DOHH2 (cell line): Measurements from ENCODE around the gene CFAP97.

Experiments
- H3F3A ChIP-seq: fragments of 200-600 bp; sonication (generic), shearing (Covaris generic); 2 replicates; pipeline ENCODE4 v1.6.0; 2016; ENCODE audit warnings: antibody characterized with exemption, mild to moderate bottlenecking; ENCODE audit not compliant: control insufficient read depth, insufficient read depth
- H3K27ac ChIP-seq: fragments of 200-600 bp; sonication (generic); 2 replicates; pipeline ENCODE4 v1.5.1; 2014; ENCODE audit warnings: low read depth, mild to moderate bottlenecking, low read length, moderate library complexity
- H3K27me3 ChIP-seq: fragments of 200-600 bp; sonication (generic); 2 replicates; pipeline ENCODE4 v1.6.1; 2014; ENCODE audit warnings: mild to moderate bottlenecking, low read length, mixed read lengths; ENCODE audit not compliant: control insufficient read depth
- H3K36me3 ChIP-seq: fragments of 200-600 bp; sonication (generic); 2 replicates; pipeline ENCODE4 v1.6.1; 2014; ENCODE audit warnings: mild to moderate bottlenecking, low read length, moderate library complexity, mixed read lengths; ENCODE audit not compliant: control insufficient read depth
- H3K4me1 ChIP-seq: fragments of 200-600 bp; sonication (generic); 2 replicates; pipeline ENCODE4 v1.6.1; 2014; ENCODE audit warnings: mild to moderate bottlenecking, low read length, mixed read lengths; ENCODE audit not compliant: control insufficient read depth
- H3K4me2 ChIP-seq: fragments of 200-600 bp; sonication (generic); 2 replicates; pipeline ENCODE4 v1.6.0; 2014; ENCODE audit warnings: mild to moderate bottlenecking, low read length, moderate library complexity
- H3K4me3 ChIP-seq: fragments of 200-600 bp; sonication (generic); 2 replicates; pipeline ENCODE4 v1.5.1; 2014; ENCODE audit warnings: mild to moderate bottlenecking, low read length, mixed read lengths
- H3K79me2 ChIP-seq: fragments of 200-600 bp; sonication (generic); 2 replicates; pipeline ENCODE4 v1.6.1; 2014; ENCODE audit warnings: mild to moderate bottlenecking, low read length, mixed read lengths; ENCODE audit not compliant: control insufficient read depth
- H3K9me2 ChIP-seq: fragments of 200-600 bp; sonication (generic); replicated peaks from 2 replicates; pipeline ENCODE4 v1.6.1; 2014; ENCODE audit warnings: mild to moderate bottlenecking, low read length, mixed read lengths; ENCODE audit not compliant: control insufficient read depth
- H3K9me3 ChIP-seq: fragments of 200-600 bp; sonication (generic); 2 replicates; pipeline ENCODE4 v1.6.1; 2014; ENCODE audit warnings: antibody characterized with exemption, low read length, mixed read lengths; ENCODE audit not compliant: control insufficient read depth, insufficient read depth
- H4K20me1 ChIP-seq: fragments of 200-600 bp; sonication (generic); 2 replicates; pipeline ENCODE4 v1.6.0; 2014; ENCODE audit warnings: low read depth, mild to moderate bottlenecking, antibody characterized with exemption, low read length, moderate library complexity; ENCODE audit not compliant: control insufficient read depth, insufficient read depth
- CTCF ChIP-seq: fragments of 200-600 bp; sonication (generic); IDR thresholded peaks from one replicate; pipeline ENCODE4 v1.5.1; 2014; ENCODE audit warnings: antibody characterized with exemption, mild to moderate bottlenecking, low read depth, low read length; ENCODE audit not compliant: poor library complexity, severe bottlenecking
- EZH2phosphoT487 ChIP-seq: fragments of 200-600 bp; sonication (generic); IDR thresholded peaks from 2 replicates; pipeline ENCODE4 v1.6.1; 2017; ENCODE audit warnings: borderline replicate concordance, mild to moderate bottlenecking, antibody characterized with exemption, low read length, moderate library complexity, mixed read lengths

Gene CFAP97

GRCh38 chr4:185127021-185127925 lies 76.5 kb downstream of the CFAP97 start:
- Histone ChIP-seq H3K9me2 (no peaks in the 10 kb centered on the region), H3K36me3 (no peaks in the 10 kb centered on the region), H3K79me2 (no peaks in the 10 kb centered on the region), H3K9me3 (no peaks in the 10 kb centered on the region), H3K27me3 (peaks cover 15% of the 10 kb centered on the region), H3K4me1 (no peaks in the 10 kb centered on the region), H3K27ac (no peak overlapping the region), H4K20me1 (no peaks in the 10 kb centered on the region), H3K4me3 (no peak overlapping the region), H3F3A (no peaks in the 10 kb centered on the region), H3K4me2 (no peak overlapping the region)
- TF ChIP-seq EZH2phosphoT487 (no peak), CTCF (no peak)

GRCh38 chr4:185124006-185124405 lies 79.8 kb downstream of the CFAP97 start:
- Histone ChIP-seq H3F3A (no peaks in the 10 kb centered on the region), H3K9me3 (no peaks in the 10 kb centered on the region), H3K27me3 (peaks cover 18% of the 10 kb centered on the region), H3K4me3 (no peak overlapping the region), H3K27ac (no peak overlapping the region), H3K9me2 (no peaks in the 10 kb centered on the region), H3K36me3 (no peaks in the 10 kb centered on the region), H3K4me1 (no peaks in the 10 kb centered on the region), H3K4me2 (no peak overlapping the region), H4K20me1 (no peaks in the 10 kb centered on the region), H3K79me2 (no peaks in the 10 kb centered on the region)
- TF ChIP-seq CTCF (no peak), EZH2phosphoT487 (no peak)

- no peaks in the 10 kb centered on the region for H3K79me2 ChIP-seq
- H3K9me3 ChIP-seq, result no peaks in the 10 kb centered on the region
- no peak overlapping the region for H3K4me2 ChIP-seq
- no peaks in the 10 kb centered on the region for H3K9me2 ChIP-seq
- no peak overlapping the region for H3K27ac ChIP-seq
- H4K20me1 ChIP-seq, result no peaks in the 10 kb centered on the region
- no peaks in the 10 kb centered on the region for H3K36me3 ChIP-seq
- 0 out of 2 replicates have a peak, but pooled peaks cover 10% of the 10 kb centered on the region for H3K27me3 ChIP-seq
- no peak overlapping the region for H3K4me3 ChIP-seq
- no peaks in the 10 kb centered on the region for H3K4me1 ChIP-seq
- no peak for TF ChIP-seq EZH2phosphoT487
- TF ChIP-seq CTCF, result no peak
- no peaks in the 10 kb centered on the region for H3F3A ChIP-seq
Measured at GRCh38 chr4:185122681-185123345, 81.0 kb downstream of the CFAP97 start.
